HG03520 (cell line): ENCODE data around the gene LPCAT4.
A peak's percentile ranks its signal among the peaks of the same experiment; 100 is the strongest.
"Not testable (repeated sequence)": the region's sequence is repeated elsewhere in the genome, so short reads cannot be mapped to it uniquely, and the experiment has no call there.

Experiments
- ATAC-seq: cut with Tn5 transposase; IDR thresholded peaks from one replicate; pipeline ENCODE4 v1.9.1; 2021; ENCODE audit warnings: mild to moderate bottlenecking, moderate library complexity; ENCODE audit not compliant: unreplicated experiment

Gene LPCAT4

DNA sequence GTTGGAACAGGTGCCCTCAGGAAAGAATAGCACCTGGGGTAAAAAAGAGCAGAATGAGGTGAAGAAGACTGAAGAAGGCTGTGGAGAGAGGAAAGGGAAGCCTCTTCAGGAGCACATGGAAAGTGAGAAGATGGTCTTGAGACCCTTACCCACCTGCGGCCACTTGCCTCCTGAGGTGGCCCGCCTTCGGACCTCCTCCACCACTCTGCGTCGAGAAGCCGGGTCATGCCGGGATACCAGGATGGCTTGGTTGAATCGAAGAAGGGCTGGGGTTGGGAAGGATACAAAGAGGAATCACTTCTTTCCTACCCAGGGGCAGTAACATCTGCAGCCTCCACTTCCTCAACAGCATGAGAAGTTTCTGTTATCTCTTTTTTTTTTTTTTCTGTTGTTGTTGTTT, 3.0 kb downstream of the LPCAT4 start:
- no peak for ATAC-seq

DNA sequence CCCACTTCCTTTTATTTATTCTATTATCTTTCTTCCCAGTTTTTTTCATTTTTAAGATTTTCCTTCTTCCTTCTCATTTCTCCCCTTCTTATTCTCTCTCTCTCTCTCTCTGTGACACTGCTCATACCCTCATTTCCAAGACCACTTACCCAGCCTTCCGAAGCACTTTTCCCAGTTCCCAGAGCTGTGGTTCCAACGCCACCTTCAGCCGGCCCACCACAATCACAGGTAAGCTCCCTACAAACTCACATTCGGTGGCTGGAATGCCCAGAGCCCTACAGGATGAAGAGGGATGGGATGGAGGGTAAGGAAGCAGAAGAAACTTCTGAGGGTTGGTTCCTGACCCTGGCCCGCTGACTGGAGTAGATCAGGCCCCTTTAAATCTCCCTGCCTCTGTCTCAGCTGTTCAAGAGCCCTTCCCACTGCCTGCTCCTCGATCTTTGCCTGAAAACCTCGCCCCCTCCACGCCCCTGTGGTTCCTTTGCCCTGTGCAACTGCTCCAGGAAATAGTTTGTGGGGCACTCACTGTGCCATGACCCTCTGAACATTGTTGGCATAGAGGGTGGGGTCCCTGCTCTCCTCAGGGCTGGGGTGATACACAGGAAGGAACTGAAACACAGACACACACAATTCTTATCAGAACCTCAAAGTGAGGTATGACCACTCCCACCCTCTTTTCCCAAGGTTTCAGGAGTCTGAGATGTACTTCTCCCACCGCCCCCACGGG, 4.8 kb downstream of the LPCAT4 start:
- no peak for ATAC-seq

GRCh38 chr15:34361278-34361677, 5.7 kb downstream of the LPCAT4 start:
- no peak for ATAC-seq

DNA sequence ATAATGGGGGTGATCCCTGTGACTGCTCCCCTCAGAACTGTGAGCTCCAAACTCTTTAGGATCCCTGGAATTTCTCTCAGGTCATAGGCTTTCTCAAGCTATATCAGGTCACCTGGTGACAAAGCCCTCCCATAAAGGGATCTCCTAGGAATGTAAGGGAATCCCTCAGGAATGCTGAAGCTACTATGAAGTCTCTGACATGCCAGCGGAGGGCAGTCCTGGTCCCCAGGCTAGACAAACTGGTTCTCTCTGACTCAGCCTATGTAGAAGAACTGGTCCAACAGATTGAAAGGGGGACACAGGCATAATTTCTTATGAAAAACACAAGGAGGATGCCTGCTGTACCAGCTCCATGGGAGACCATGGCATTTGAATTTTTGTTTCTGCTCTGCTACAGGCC, 6.7 kb downstream of the LPCAT4 start:
- no peak for ATAC-seq

DNA sequence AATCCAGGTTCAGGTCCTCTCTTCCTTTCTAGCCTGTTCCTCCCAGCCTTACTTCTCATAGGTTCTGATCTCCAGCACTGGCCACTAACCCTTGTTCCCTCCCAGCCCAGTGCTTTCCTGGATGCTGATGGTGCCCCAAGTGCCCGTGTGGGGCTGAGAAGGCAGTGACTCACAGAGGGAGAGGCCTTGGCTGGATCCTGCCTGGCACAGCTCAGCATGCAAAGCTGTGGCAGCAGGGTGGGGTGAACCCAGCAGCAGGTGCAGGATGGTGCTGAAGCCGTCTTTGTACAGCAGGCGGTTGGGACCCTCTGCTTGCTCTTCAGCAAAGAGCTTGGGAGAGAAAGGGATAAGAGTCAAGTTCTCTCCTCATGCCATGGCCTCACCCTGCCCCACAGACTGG, 7.6 kb downstream of the LPCAT4 start:
- ATAC-seq: no peak

DNA sequence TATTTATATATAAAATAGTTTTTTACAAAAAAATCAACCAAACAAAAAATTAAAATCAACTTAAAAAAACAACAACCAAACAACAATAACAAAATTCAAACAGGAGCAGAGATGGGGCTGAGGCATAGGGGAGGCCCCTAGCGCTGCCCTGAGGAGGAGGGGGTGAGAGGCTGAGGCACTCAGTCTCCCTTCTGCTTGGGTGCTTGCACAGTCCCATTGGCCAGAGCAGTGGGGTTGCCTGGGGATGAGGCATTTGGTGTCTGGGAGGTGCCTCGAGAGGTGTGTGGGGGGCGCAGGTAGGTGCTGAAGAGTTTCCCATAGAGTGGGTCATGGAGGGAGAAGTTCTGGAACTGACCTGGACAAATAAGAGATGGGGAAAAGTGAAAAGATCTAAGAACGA, 8.0 kb downstream of the LPCAT4 start:
- ATAC-seq: no peak

DNA sequence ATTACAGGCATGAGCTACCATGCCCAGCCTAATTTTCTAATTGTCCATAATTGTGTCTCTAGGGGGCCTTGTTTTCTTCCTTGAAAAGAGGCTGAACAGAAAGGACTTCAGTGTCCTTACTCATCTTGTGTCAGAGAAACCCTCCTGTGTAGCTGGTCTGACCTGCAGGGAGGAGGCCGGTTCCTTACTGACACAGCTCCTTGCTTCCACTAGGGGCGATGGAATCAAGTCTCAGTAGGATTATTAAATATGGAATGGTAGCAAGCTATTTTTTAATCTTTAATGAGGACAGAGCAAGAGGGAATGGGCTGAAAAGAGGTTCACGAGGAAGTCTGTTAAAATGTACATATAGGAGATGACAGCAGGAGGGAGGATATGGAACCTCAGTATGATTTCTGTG, 8.6 kb downstream of the LPCAT4 start:
- no peak for ATAC-seq

DNA sequence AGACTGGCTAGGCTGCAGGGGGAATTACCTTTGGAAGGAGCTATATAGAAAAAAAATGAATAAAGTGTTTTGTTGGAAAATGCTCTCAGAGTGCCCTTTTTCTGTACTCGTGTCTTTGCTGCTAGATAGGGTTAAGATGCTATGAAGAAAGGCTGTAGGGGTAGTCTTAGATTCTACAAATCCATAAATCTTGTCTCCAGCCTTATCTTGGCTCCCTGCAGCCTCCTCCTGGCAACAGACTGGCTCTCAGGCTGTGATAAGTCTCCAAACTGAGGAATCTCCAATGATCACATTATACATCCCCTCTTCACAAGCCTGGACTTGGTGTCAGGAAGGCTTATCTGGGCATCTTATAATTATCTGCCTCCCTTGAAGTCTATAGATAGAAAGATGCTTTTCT, 9.3 kb downstream of the LPCAT4 start:
- ATAC-seq: no peak

DNA sequence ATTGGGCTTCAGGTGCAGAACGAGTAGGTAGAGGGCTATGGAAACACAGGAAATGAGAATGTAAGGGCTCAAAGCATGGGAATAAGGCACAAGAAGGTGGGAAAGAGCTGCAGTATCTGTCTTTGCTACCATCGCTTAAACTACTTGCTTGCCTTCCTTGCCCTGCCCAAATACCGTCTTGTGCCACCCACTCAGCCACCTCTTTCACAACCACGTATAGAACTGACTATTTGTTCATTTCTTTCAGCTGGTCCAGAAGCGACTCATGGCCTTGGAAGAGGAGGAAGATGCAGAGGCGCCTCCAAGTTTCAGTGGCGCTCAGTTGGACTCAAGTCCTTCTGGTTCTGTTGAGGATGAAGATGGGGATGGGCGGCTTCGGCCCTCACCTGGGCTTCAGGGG, 11.8 kb downstream of the LPCAT4 start:
- no peak for ATAC-seq

DNA sequence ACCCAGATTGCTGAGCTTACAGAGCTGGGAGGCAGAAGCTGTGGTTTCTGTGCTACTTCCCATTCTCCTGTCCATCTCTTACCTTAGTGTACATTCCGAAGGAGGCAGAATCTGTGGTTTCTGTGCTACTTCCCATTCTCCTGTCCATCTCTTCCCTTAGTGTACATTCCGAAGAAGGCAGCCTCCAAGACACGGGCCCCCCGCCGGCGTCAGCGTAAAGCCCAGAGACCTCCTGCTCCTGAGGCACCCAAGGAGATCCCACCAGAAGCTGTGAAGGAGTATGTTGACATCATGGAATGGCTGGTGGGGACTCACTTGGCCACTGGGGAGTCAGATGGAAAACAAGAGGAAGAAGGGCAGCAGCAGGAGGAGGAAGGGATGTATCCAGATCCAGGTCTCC, 12.7 kb downstream of the LPCAT4 start:
- no peak for ATAC-seq

DNA sequence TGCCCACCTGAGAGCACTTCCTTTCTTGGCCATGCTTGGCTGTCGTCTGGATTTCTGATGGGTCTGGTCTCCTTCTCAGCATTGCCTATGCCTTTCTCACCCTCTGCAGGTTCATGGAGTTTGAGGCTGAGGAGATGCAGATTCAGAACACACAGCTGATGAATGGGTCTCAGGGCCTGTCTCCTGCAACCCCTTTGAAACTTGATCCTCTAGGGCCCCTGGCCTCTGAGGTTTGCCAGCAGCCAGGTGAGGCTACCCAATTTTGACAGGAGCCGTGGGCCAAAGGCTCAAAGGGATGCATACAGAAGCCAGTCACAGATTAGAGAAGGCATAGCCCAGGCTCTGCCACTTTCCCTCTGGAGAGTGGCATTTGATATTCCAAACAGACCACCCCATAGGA, 13.4 kb downstream of the LPCAT4 start:
- no peak for ATAC-seq

GRCh38 chr15:34352996-34353395, 14.0 kb downstream of the LPCAT4 start:
- not testable (repeated sequence) for ATAC-seq

DNA sequence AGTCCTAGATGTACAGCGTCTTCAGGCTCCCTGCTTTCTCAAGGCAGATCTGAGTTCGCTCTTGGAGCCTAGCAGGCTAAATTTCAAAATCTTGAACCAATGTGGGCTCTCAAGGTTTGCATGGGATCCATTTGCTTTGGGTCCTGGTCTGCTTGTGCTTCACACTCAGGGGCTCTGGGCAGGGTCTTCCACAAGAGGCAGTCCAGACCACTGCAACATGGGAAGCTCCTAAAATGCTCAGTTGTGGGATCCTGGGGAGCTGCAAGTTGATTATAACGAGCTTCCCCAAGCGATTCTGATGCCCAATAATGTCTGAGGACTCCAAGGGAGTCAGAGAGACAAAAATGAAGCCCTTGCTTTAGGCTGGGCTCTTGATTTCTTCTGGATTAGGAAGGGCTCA, 17.2 kb downstream of the LPCAT4 start:
- no peak for ATAC-seq

DNA sequence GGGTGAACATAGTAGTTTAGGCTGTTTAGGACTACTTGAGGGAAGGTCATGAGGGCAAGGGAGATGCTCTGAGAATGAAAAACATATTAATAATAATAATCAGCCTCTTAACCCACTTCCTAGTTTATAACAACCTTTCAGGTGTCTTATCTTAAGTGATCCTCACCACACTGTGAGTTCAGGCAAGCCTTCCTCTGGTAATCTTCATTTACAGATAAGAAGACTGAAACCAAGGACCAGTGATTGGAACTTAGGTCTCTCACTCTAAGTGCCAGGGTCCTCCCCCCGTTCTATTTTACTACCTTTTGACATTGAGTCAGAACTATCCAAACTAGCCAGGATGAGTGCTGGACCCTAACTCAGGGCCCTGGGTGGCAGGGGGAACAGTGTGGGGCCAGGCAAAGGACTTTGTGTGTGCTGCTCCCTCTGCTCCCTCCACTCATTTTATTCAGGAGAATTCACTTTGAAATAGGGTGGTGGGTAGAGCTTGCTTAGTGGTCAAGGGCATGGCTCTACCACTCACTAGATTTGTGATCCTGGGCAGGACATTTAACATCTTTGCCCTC, 18.2 kb downstream of the LPCAT4 start:
- no peak for ATAC-seq

- no peak for ATAC-seq
These were observed 18.9 kb downstream of the LPCAT4 start for GRCh38 chr15:34347951-34348638.

DNA sequence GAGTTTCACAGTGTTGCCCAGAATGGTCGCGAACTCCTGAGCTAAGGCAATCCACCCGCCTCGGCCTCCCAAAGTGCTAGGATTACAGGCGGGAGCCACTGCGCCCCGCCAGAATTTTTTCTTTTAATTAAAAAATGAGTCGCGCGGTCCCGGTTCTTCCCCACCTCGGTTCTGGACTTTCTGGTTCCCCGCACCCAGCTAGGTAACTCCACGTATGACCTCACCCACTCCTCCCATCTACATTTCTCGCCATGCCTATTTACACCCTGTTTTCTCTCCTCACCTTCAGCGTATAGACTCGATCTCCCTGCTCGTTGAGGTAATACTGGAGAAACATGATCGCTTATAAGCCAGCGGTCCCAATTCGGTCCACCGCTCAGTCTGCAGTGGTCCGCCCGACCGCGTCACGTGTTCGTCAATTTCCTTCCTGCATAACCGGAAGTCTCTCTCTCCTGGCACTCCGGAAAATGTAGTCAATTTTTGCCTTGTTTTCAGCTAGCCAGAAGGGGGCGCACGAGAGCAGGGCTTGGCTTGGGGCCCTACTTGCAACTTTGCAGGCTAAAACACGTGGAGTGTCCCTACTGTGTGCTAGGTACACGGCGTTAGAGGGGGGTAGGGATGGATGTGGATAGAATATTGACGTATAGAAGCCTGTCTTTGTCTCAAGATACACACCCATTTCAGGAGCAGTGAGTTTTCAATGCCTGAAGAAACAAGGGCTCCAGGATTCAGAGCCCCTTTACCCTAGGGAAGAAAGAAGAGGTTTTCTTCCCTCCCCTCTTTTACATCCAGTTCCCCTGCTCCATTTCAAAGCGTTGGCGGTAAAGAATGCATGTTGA, 24.0 kb downstream of the LPCAT4 start, which contains the start of the genes NOP10 and NUTM1:
NOP10 (minus strand) TSS at position 400 of the 839 bp plus-strand sequence; CDS start at position 337, 63 bp downstream.
NUTM1 (plus strand) TSS at position 579 of the 839 bp plus-strand sequence. CDS start 382 bp downstream, outside the sequence.
- peak; percentile 80 for ATAC-seq

GRCh38 chr15:34342213-34342736, 24.7 kb downstream of the LPCAT4 start:
- ATAC-seq: not testable (repeated sequence)

- no peak for ATAC-seq
These were observed 25.4 kb downstream of the LPCAT4 start for GRCh38 chr15:34341381-34342212.

GRCh38 chr15:34339946-34340345, 27.1 kb downstream of the LPCAT4 start:
- no peak for ATAC-seq

DNA sequence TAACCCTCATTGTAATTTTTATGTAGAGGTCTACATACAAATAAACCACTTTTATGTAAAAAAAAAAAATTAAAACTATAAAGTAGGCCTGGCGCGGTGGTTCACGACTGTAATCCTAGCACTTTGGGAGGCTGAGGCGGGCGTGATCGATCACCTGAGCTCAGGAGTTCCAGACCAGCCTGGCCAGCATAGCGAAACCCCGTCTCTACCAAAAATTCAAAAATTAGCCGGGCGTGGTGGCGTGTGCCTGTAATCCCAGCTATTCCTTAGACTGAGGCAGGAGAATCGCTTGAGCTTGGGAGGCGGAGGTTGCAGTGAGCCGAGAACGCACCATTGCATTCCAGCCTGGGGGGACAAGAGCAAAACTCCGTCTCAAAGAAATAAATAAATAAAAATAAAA, 28.6 kb downstream of the LPCAT4 start:
- no peak for ATAC-seq
